Transverse colon (tissue), 4 donors: ENCODE measurements around the gene NFYA. TPM values are rescaled to one million over a fixed set of nuclear protein-coding genes. Genes with fewer than 3 reads are reported as not detected.

Experiments
- DNase-seq: peaks from one replicate; pipeline ENCODE4 v3.0.0-alpha.2; 2019
- H3K27ac ChIP-seq, 4 donors: fragments of 200-600 bp; sonication (generic); 2 replicates each; pipeline ENCODE4 v1.5.1; 2016 to 2018; ENCODE audit warnings: inconsistent platforms in 4 of 4
- H3K27me3 ChIP-seq: fragments of 200-600 bp; sonication (generic); 2 replicates; pipeline ENCODE4 v1.5.1; 2017; ENCODE audit warnings: inconsistent platforms
- H3K36me3 ChIP-seq, 4 donors: fragments of 200-600 bp; sonication (generic); 2 replicates each; pipeline ENCODE4 v1.5.1; 2017 to 2019; ENCODE audit warnings: inconsistent platforms in 4 of 4
- H3K4me1 ChIP-seq, 4 donors: fragments of 200-600 bp; sonication (generic); 2 replicates each; pipeline ENCODE4 v1.5.1; 2017 to 2020; ENCODE audit warnings: inconsistent platforms in 4 of 4
- H3K4me3 ChIP-seq, 4 donors: fragments of 200-600 bp; sonication (generic); 1 replicate in 1 of 4; 2 replicates in 3 of 4; pipeline versions ENCODE4 v1.5.1 to v1.6.1; 2017 to 2019; ENCODE audit warnings: inconsistent platforms in 4 of 4
- H3K9me3 ChIP-seq, 2 donors: fragments of 200-600 bp; sonication (generic); 2 replicates each; pipeline ENCODE4 v1.5.1; 2017 to 2019; ENCODE audit warnings: inconsistent platforms in 2 of 2
- EP300 ChIP-seq: sonication (generic); formaldehyde crosslinking; IDR thresholded peaks from one replicate; pipeline ENCODE4 v1.6.1; 2017; ENCODE audit warnings: antibody characterized with exemption, low read depth
- POLR2A ChIP-seq: fragments of 450-650 bp; IDR thresholded peaks from one replicate; pipeline ENCODE4 v1.6.1; 2016; ENCODE audit warnings: antibody characterized with exemption, mild to moderate bottlenecking, moderate library complexity
- POLR2AphosphoS5 ChIP-seq, 3 donors: sonication (generic); formaldehyde crosslinking; IDR thresholded peaks; one replicate each; pipeline ENCODE4 v1.6.1; 2016; ENCODE audit warnings: antibody characterized with exemption in 3 of 3
- WGBS, 2 donors: methylation state at CpG; one replicate each; pipeline ENCODE4 v1.1.5; 2018; ENCODE audit warnings: low coverage in 1 of 2; 5-methylcytosine and 5-hydroxymethylcytosine counted together
- in situ Hi-C, 4 donors: fragments of 200-750 bp; cut with MboI; loops; one replicate each; pipeline versions ENCODE4 v1.15.0 to v1.15.1; 2017; ENCODE audit warnings: low sequenced_read_pairs in 3 of 4, low pct_ligation_motif_present in 1 of 4, low pct_unique_long_range_greater_than_20kb in 1 of 4
- intact Hi-C: fragments of 100-400 bp; cut with DNase I; formaldehyde crosslinking; loops from one replicate; pipeline ENCODE4 v1.15.1; 2023; ENCODE audit warnings: low total_unique reads
- total RNA-seq, 4 donors: library from RNA; depleted of rRNA; stranded (reverse); fragments of >200 nt; gene quantifications; one replicate each; pipeline ENCODE4 v1.1.0, GENCODE V29; 2016
- TF ChIP-seq, protein P1 (sequence below), 5 experiments: fragments of 200-600 bp in 3 of 5; fragments of 450-650 bp in 2 of 5; sonication (generic) in 3 of 5; IDR thresholded peaks; 1 replicate in 2 of 5; 2 replicates in 3 of 5; pipeline ENCODE4 v1.5.1; 2016 to 2017; ENCODE audit warnings: antibody characterized with exemption in 5 of 5, inconsistent platforms in 3 of 5, mild to moderate bottlenecking in 2 of 5, moderate library complexity in 1 of 5

Gene NFYA
- total RNA-seq, 4 donors from 2014 or later, result 11.1 to 64.3 (median 20.9) TPM

DNA sequence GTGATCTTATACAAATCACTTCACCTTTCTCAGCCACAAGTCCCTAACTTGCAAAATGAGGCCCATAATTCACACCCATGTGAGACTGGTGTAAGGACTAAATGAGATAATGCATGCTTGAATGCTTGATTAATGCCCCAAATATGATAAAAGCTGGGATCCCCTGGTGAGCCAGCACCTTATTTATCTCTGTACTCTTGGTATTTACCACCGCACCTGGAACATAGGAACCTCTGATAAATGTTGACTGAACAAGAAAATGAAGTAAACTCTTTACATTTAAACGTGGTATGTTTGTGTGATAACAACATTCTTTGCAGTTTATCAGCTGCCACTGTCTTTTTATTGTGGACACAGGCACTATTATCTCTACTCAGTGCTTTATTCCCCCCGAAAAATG, 22.2 kb upstream of the NFYA start:
- intact Hi-C loops (no loop called here), in situ Hi-C loops (no loop called here)
- no peaks in the 10 kb centered on the region for H3K36me3 ChIP-seq
- WGBS, 2 donors, result 74 to 78% methylated on average over 3 of the region's 3 CpGs
- H3K9me3 ChIP-seq, result no peaks in the 10 kb centered on the region
- H3K27me3 ChIP-seq, result no peaks in the 10 kb centered on the region
- H3K4me3 ChIP-seq, result no peak overlapping the region
- H3K27ac ChIP-seq, result no peak overlapping the region
- TF ChIP-seq POLR2AphosphoS5 (IDR thresholded peaks at IDR 0.05) (no peak), POLR2A (no peak), EP300 (no peak)
- TF ChIP-seq, protein P1, sequence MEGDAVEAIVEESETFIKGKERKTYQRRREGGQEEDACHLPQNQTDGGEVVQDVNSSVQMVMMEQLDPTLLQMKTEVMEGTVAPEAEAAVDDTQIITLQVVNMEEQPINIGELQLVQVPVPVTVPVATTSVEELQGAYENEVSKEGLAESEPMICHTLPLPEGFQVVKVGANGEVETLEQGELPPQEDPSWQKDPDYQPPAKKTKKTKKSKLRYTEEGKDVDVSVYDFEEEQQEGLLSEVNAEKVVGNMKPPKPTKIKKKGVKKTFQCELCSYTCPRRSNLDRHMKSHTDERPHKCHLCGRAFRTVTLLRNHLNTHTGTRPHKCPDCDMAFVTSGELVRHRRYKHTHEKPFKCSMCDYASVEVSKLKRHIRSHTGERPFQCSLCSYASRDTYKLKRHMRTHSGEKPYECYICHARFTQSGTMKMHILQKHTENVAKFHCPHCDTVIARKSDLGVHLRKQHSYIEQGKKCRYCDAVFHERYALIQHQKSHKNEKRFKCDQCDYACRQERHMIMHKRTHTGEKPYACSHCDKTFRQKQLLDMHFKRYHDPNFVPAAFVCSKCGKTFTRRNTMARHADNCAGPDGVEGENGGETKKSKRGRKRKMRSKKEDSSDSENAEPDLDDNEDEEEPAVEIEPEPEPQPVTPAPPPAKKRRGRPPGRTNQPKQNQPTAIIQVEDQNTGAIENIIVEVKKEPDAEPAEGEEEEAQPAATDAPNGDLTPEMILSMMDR (IDR thresholded peaks at IDR 0.05), result no peak
- no peak for DNase-seq
- peaks cover 0 to 4% (median 0%) of the 10 kb centered on the region in 4 donors for H3K4me1 ChIP-seq

DNA sequence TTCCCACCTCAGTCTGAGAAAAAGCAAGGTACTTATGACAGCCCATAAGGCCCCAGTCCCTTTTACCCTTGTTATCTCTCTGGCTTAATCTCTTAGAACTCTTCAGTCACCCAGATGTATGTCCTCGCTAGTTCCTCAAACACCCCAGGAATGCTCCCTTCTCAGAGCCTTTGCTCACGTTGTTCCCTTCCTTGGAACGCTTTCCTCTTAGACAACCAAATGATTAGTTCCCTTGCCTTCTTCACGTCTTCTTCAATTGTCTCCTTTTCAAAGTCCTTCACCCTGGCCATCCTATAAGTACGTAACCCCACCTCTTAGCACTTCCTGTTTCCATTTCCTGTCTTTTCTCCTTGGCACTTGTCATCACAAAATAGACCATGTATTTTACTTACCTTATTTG, 20.9 kb upstream of the NFYA start:
- no peaks in the 10 kb centered on the region for H3K36me3 ChIP-seq
- H3K4me3 ChIP-seq, result no peak overlapping the region
- TF ChIP-seq, protein P1 (IDR thresholded peaks at IDR 0.05), result no peak
- TF ChIP-seq POLR2A (no peak), EP300 (no peak), POLR2AphosphoS5 (IDR thresholded peaks at IDR 0.05) (no peak)
- peaks cover 0 to 6% (median 0%) of the 10 kb centered on the region in 4 donors for H3K4me1 ChIP-seq
- H3K9me3 ChIP-seq, result no peaks in the 10 kb centered on the region
- no peak overlapping the region for H3K27ac ChIP-seq
- no peaks in the 10 kb centered on the region for H3K27me3 ChIP-seq
- in situ Hi-C loops, result no loop called here
- intact Hi-C loops, result no loop called here
- no peak for DNase-seq
- WGBS, 2 donors, result 72 to 75% methylated on average over 5 of the region's 5 CpGs

- Histone ChIP-seq H3K36me3 (no peaks in the 10 kb centered on the region), H3K27ac (peak within 1 kb of the TSS in 1 of 4 donors; percentile 54), H3K9me3 (no peaks in the 10 kb centered on the region), H3K4me1 (peaks cover 0 to 6% (median 0%) of the 10 kb centered on the region in 4 donors), H3K27me3 (no peaks in the 10 kb centered on the region), H3K4me3 (no peak within 1 kb of the TSS)
- no peak for TF ChIP-seq POLR2A
- TF ChIP-seq, protein P1 (IDR thresholded peaks at IDR 0.05), result no peak
- no peak for TF ChIP-seq EP300
- no peak for TF ChIP-seq POLR2AphosphoS5 (IDR thresholded peaks at IDR 0.05)
- no peak for DNase-seq
- intact Hi-C loops (no loop called here), in situ Hi-C loops (no loop called here)
- 73% methylated on average over 5 of the region's 5 CpGs; no CpG with 5 or more reads in 1 of the 2 donors for WGBS, 2 donors
Observed at GRCh38 chr6:41053041-41053440, 19.7 kb upstream of the NFYA start, which contains the start of gene APOBEC2. TSS of gene APOBEC2 (plus strand) at chr6:41053202. CDS start at chr6:41053348, 146 bp downstream.

DNA sequence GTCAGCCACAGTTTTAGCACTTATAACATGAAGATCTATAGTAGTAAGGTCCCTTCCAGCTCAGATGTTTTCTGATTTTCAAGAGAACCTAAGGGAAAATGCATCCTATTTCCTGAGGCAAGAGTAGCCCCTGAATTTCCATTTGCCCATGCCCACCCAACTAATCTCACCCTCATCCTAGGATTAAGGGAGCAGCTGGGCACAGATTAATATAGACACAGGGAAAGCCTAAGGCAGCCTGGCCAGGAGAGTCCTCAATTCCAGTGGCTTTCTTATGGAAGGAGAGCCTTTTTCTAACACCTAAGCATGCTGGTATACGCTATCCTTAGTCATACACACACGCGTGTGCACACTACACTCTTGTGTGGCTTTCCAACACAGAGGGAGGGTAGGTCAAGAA, 18.3 kb upstream of the NFYA start:
- 80 to 97% methylated on average over 1 to 3 of the region's 3 CpGs for WGBS, 2 donors
- in situ Hi-C loops, result no loop called here
- H3K4me3 ChIP-seq, result no peak overlapping the region
- no peaks in the 10 kb centered on the region for H3K27me3 ChIP-seq
- peak overlapping the region in 1 of 4 donors; percentile 24 for H3K27ac ChIP-seq
- intact Hi-C loops, result no loop called here
- no peak for TF ChIP-seq EP300
- TF ChIP-seq, protein P1 (IDR thresholded peaks at IDR 0.05), result no peak
- TF ChIP-seq POLR2A, result no peak
- TF ChIP-seq POLR2AphosphoS5 (IDR thresholded peaks at IDR 0.05), result no peak
- H3K36me3 ChIP-seq, result no peaks in the 10 kb centered on the region
- no peaks in the 10 kb centered on the region for H3K9me3 ChIP-seq
- no peak for DNase-seq
- peaks cover 0 to 8% (median 5%) of the 10 kb centered on the region in 4 donors for H3K4me1 ChIP-seq
